GM12875 (cell line): Measurements from ENCODE around the gene SH3BP4.
"Not testable (repeated sequence)": the region's sequence is repeated elsewhere in the genome, so short reads cannot be mapped to it uniquely, and the experiment has no call there.

Experiments
- H3K4me3 ChIP-seq: one replicate; pipeline ENCODE4 v1.5.1; 2011; ENCODE audit warnings: low read depth, low read length, control low read depth
- TF ChIP-seq, protein P1 (sequence below): IDR thresholded peaks from 2 replicates; pipeline ENCODE4 v1.5.1; 2011; ENCODE audit warnings: low read depth, mild to moderate bottlenecking, control low read depth, inconsistent platforms, low read length, moderate library complexity, borderline replicate concordance; ENCODE audit not compliant: insufficient read depth

The SH3BP4 gene

DNA sequence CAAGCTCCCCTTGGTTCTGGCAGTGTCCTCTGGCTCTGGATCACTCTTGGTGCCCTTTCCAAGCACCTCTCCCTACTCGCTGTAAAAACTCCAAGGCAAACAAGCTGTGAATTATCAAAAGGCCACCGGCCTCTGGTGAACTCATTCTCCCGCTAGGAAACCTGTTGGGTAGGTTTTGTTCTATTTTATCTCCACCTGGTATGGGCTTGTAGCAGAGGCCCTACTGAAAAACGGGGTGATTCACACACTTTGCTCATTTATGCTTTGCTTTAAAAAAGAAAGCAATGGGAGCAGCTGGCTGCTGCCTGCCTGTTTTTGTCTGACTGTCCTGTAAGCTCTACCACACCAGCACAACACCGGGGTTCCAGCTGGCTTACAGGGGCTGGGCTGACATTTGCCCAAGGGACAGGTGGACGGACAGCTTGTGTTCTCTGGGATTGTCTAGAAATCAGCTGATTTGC is 56.8 kb downstream of the SH3BP4 start:
- no peak overlapping the region for H3K4me3 ChIP-seq
- TF ChIP-seq, protein P1, sequence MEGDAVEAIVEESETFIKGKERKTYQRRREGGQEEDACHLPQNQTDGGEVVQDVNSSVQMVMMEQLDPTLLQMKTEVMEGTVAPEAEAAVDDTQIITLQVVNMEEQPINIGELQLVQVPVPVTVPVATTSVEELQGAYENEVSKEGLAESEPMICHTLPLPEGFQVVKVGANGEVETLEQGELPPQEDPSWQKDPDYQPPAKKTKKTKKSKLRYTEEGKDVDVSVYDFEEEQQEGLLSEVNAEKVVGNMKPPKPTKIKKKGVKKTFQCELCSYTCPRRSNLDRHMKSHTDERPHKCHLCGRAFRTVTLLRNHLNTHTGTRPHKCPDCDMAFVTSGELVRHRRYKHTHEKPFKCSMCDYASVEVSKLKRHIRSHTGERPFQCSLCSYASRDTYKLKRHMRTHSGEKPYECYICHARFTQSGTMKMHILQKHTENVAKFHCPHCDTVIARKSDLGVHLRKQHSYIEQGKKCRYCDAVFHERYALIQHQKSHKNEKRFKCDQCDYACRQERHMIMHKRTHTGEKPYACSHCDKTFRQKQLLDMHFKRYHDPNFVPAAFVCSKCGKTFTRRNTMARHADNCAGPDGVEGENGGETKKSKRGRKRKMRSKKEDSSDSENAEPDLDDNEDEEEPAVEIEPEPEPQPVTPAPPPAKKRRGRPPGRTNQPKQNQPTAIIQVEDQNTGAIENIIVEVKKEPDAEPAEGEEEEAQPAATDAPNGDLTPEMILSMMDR = no peak

DNA sequence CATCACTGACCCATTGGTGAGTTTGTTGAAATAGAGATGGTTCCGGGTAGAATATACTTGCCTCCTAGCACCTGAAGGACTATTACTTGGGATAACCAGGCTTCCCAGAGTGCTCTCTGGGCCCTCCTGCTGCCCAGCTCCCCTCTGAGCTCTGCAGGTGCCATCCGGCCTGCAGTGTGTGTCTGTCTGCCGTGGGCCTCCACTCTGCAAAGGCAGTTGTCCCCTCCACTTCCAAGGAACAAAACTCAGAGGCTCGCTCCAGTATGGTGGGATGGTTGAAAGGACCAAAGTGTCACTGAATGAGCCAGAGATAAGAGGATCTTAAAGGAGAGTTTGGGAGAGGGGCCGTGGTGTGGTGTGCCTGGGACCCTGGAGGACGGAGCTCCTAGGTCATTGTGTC is 57.3 kb downstream of the SH3BP4 start:
- no peak overlapping the region for H3K4me3 ChIP-seq

DNA sequence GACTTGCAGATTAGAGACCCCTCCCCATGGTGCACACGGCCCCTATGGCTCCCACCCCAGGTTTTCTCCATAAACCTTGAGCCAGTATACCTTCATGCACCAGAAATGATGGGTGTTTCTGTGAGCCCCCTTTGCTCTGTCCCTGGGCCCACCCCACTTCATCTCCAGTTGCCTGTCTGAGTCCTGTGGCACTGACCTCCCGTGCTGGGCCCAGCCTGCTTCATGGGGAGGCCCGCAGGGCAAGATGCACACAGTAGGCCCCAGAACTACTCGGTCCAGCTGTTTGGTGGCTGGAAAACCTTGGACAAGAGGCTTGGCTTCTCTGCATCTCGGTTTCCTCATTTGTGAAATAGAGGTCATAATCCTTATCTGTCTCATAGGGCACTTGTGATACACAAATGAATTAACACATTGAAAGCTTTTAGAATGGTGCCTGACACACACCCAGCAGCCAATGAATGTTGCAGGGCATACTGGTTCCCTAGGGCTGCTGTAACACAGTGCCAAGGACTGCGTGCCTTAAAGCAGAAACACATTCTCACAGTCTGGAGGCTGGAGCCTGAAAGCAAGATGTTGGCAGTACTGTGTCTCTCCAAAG is 58.4 kb downstream of the SH3BP4 start:
- H3K4me3 ChIP-seq = no peak overlapping the region
- TF ChIP-seq, protein P1 = no peak

More for the DNA sequence above, 57.3 kb downstream of the SH3BP4 start:
- TF ChIP-seq, protein P1 = no peak

DNA sequence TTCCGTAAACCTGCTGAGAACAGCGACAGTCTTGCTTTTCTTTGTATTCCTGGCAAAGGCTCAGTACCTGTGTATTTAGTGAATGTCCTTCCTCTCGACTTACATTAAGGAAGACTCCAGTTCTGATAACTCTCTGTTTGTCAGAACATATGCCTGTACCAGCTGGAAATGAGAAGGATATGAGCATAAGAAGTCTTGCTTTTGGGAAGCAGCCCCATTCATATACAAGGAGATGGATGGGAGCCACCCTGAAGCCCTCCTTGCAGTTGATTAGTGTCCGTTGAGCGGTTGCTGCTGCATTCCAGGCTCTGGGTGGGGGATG is 59.8 kb downstream of the SH3BP4 start:
- TF ChIP-seq, protein P1 = no peak

DNA sequence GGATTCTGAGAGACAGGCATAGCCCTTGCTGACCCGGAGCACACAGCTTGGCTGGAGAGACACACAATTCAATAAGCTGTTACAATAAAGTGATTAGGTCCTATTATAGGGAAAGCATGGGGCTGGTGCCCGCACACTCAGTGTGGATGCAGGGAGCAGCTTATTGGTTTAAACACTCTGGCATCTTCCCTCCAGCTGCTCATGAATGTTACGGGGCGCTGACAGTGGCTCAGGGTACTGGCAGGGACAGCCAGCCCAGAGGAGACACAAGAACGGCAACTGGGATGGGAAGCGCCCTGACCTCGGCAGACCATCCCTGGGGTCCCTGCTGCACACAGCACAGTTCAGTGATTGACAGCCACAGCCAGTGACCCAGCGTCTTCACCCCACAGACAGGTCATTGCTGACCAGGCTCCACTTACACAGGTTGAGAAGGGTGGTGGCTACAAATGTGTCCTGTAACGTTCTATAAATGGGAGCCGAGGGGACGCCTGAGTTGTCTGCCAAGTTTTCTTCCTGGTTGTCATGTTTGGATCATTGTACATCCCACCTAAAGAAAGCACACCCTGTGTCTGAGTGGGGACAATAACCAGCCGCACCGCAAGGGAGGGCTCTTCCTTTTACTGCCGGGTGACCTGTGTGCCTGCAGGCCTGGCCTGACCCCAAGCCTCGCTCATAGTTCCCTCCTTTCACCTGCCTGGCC is 60.3 kb downstream of the SH3BP4 start:
- TF ChIP-seq, protein P1 = no peak
- no peak overlapping the region for H3K4me3 ChIP-seq

More for the DNA sequence above, 59.8 kb downstream of the SH3BP4 start:
- H3K4me3 ChIP-seq = no peak overlapping the region

DNA sequence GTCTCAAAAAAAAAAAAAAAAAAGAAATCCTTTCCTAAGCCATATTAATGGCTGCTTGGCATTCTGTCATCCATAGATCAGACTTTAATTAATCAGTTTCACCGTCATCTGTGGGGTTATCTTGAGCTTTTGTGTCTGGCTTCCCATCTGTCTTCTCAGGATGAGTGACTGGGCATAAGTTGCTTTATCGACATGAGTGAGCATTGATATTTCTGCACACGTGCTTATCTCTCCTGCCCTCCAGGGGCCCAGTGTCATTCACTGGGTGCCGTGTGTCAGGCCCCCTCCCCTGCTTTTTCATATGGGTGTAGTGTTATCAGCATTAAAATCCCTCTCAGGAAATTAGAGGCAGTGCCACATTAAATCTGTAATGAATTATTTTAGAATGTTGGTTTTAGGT is 65.6 kb downstream of the SH3BP4 start:
- no peak overlapping the region for H3K4me3 ChIP-seq
- TF ChIP-seq, protein P1 = no peak

DNA sequence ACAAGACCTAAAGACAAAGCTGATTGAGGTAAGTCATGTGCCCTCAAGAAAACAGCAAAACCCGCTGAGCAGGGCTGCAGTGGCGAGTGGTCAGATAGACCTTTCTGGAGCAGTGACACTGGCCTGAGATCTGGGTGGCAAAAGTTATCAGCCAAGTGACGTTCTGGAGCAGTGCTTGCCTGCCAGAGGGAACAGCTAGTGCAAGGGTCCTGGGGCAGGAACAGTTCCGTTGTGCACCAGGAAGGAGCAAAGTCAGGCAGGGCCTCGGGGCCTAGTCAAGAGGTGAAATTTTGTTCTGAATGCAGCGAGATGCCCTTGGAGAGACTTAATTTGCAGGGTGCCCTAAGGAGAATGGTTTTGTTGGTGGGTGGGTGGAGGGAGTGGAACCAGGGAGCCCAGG is 67.0 kb downstream of the SH3BP4 start:
- H3K4me3 ChIP-seq = no peak overlapping the region
- TF ChIP-seq, protein P1 = no peak

DNA sequence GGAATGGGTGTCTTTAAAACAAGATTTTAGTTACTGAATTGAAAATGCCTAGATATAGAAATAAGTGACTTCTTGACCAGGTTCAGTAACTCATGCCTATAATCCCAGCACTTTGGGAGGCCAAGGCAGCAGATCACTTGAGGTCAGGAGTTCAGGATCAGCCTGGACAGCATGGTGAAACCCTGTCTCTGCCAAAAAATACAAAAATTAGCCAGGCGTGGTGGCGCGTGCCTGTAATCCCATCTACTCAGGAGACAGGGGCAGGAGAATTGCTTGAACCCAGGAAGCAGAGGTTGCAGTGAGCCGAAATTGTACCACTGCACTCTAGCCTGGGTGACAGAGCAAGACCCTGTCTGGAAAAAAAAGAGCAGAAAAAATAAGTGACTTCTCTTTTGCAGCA is 68.3 kb downstream of the SH3BP4 start:
- H3K4me3 ChIP-seq = not testable (repeated sequence)
